ENCODE measurements around the gene SLC16A4.
A peak's percentile ranks its signal among the peaks of the same experiment; 100 is the strongest.

GRCh38 chr1:110412576-110412975 lies 21.8 kb upstream of the SLC16A4 start:
- TF ChIP-seq POLR2A (IDR thresholded peaks at IDR 0.05), result no peak
- TF ChIP-seq CTCF (IDR thresholded peaks at IDR 0.05), result peak; percentile 24 to 67 (median 60)

Data from body of pancreas (tissue), 4 donors.